HEK293 (cell line): ENCODE data around the gene CDK5.

Source experiments
- HOXA7 ChIP-seq: sonication (generic); formaldehyde crosslinking; IDR thresholded peaks from 2 replicates; pipeline ENCODE4 v1.8.1; 2022; ENCODE audit warnings: missing genetic modification reagents, borderline replicate concordance
- SP2 ChIP-seq: fragments of 450-650 bp; formaldehyde crosslinking; IDR thresholded peaks from 2 replicates; pipeline ENCODE4 v1.5.1; 2016; ENCODE audit warnings: missing biosample characterization, missing genetic modification characterization
- TCF7L2 ChIP-seq: IDR thresholded peaks from 2 replicates; pipeline ENCODE4 v1.6.1; 2011; ENCODE audit warnings: low read depth, mild to moderate bottlenecking, inconsistent platforms, low read length, moderate library complexity, borderline replicate concordance
- ZBTB21 ChIP-seq: fragments of 450-650 bp; formaldehyde crosslinking; IDR thresholded peaks from 2 replicates; pipeline ENCODE4 v1.5.1; 2017; ENCODE audit warnings: missing biosample characterization, missing genetic modification characterization
- ZEB2 ChIP-seq: fragments of 450-650 bp; formaldehyde crosslinking; IDR thresholded peaks from 2 replicates; pipeline ENCODE4 v1.5.1; 2016; ENCODE audit warnings: missing biosample characterization, missing genetic modification characterization
- ZNF175 ChIP-seq: fragments of 450-650 bp; formaldehyde crosslinking; IDR thresholded peaks from 2 replicates; pipeline ENCODE4 v1.5.1; 2016; ENCODE audit warnings: missing biosample characterization, missing genetic modification characterization
- ZNF248 ChIP-seq: fragments of 450-650 bp; formaldehyde crosslinking; IDR thresholded peaks from 2 replicates; pipeline ENCODE4 v1.5.1; 2017; ENCODE audit warnings: missing biosample characterization, missing genetic modification characterization
- ZNF302 ChIP-seq: fragments of 450-650 bp; formaldehyde crosslinking; IDR thresholded peaks from 2 replicates; pipeline ENCODE4 v1.5.1; 2016; ENCODE audit warnings: missing biosample characterization, missing genetic modification characterization, low read depth
- ZNF548 ChIP-seq: fragments of 450-650 bp; formaldehyde crosslinking; IDR thresholded peaks from 2 replicates; pipeline ENCODE4 v1.5.1; 2016; ENCODE audit warnings: missing biosample characterization, missing genetic modification characterization
- ZNF776 ChIP-seq: fragments of 450-650 bp; formaldehyde crosslinking; IDR thresholded peaks from 2 replicates; pipeline ENCODE4 v1.5.0; 2017; ENCODE audit warnings: missing biosample characterization, missing genetic modification characterization, borderline replicate concordance
- ZXDB ChIP-seq: fragments of 450-650 bp; formaldehyde crosslinking; IDR thresholded peaks from 2 replicates; pipeline ENCODE4 v1.5.1; 2016; ENCODE audit warnings: missing biosample characterization, missing genetic modification characterization
- TF ChIP-seq, protein P1 (sequence below): fragments of 450-650 bp; formaldehyde crosslinking; IDR thresholded peaks from 2 replicates; pipeline ENCODE4 v1.5.1; 2016; ENCODE audit warnings: missing biosample characterization, missing genetic modification characterization
- TF ChIP-seq, protein P2 (sequence below): fragments of 450-650 bp; formaldehyde crosslinking; IDR thresholded peaks from 2 replicates; pipeline ENCODE4 v1.5.1; 2017; ENCODE audit warnings: missing biosample characterization, mild to moderate bottlenecking, missing genetic modification characterization, moderate library complexity

- TF ChIP-seq ZEB2 (tag by site-specific recombination) (no peak), ZNF548 (tag by site-specific recombination) (no peak), ZXDB (no peak), HOXA7 (CRISPR knock-in tag) (no peak), ZNF175 (tag by site-specific recombination) (no peak), ZNF248 (tag by site-specific recombination) (no peak), SP2 (tag by site-specific recombination) (no peak), TCF7L2 (no peak), ZBTB21 (no peak), ZNF302 (tag by site-specific recombination) (no peak), ZNF776 (tag by site-specific recombination) (no peak)
- TF ChIP-seq, protein P1, sequence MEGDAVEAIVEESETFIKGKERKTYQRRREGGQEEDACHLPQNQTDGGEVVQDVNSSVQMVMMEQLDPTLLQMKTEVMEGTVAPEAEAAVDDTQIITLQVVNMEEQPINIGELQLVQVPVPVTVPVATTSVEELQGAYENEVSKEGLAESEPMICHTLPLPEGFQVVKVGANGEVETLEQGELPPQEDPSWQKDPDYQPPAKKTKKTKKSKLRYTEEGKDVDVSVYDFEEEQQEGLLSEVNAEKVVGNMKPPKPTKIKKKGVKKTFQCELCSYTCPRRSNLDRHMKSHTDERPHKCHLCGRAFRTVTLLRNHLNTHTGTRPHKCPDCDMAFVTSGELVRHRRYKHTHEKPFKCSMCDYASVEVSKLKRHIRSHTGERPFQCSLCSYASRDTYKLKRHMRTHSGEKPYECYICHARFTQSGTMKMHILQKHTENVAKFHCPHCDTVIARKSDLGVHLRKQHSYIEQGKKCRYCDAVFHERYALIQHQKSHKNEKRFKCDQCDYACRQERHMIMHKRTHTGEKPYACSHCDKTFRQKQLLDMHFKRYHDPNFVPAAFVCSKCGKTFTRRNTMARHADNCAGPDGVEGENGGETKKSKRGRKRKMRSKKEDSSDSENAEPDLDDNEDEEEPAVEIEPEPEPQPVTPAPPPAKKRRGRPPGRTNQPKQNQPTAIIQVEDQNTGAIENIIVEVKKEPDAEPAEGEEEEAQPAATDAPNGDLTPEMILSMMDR (tag by site-specific recombination), result no peak
- TF ChIP-seq, protein P2, sequence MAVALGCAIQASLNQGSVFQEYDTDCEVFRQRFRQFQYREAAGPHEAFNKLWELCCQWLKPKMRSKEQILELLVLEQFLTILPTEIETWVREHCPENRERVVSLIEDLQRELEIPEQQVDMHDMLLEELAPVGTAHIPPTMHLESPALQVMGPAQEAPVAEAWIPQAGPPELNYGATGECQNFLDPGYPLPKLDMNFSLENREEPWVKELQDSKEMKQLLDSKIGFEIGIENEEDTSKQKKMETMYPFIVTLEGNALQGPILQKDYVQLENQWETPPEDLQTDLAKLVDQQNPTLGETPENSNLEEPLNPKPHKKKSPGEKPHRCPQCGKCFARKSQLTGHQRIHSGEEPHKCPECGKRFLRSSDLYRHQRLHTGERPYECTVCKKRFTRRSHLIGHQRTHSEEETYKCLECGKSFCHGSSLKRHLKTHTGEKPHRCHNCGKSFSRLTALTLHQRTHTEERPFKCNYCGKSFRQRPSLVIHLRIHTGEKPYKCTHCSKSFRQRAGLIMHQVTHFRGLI, result no peak
Measured at GRCh38 chr7:151009327-151010036, 48.2 kb downstream of the CDK5 start.
